ENCODE measurements around the gene F3.
"Not testable (repeated sequence)": the region's sequence is repeated elsewhere in the genome, so short reads cannot be mapped to it uniquely, and the experiment has no call there.

F3 gene

GRCh38 chr1:94579876-94580294, 38.3 kb upstream of the F3 start:
- no peaks in the 10 kb centered on the region; the same call in 1 of the 2 replicates for H3K27me3 ChIP-seq (replicated peaks; ENCODE audit: control insufficient read depth, insufficient read depth, low read length)
- H3K36me3 ChIP-seq (ENCODE audit: control insufficient read depth, insufficient read depth, low read length): no peaks in the 10 kb centered on the region
- no peak for TF ChIP-seq CTCF (IDR thresholded peaks at IDR 0.05; ENCODE audit: insufficient read depth, low read length, poor library complexity, severe bottlenecking)
- H3K4me3 ChIP-seq (replicated peaks; ENCODE audit: low read depth, low read length): no peak overlapping the region
- DNase-seq (ENCODE audit: extremely low read depth, insufficient read length): no peak

- no peak for TF ChIP-seq CTCF (IDR thresholded peaks at IDR 0.05; ENCODE audit: insufficient read depth, low read length, poor library complexity, severe bottlenecking)
- no peak overlapping the region for H3K4me3 ChIP-seq (replicated peaks; ENCODE audit: low read depth, low read length)
- no peaks in the 10 kb centered on the region; the same call in 1 of the 2 replicates for H3K27me3 ChIP-seq (replicated peaks; ENCODE audit: control insufficient read depth, insufficient read depth, low read length)
- DNase-seq (ENCODE audit: extremely low read depth, insufficient read length): no peak
- no peaks in the 10 kb centered on the region for H3K36me3 ChIP-seq (ENCODE audit: control insufficient read depth, insufficient read depth, low read length)
Measured at GRCh38 chr1:94578856-94579255, 37.3 kb upstream of the F3 start.

GRCh38 chr1:94573917-94574316, 32.4 kb upstream of the F3 start:
- not testable (repeated sequence) for H3K27me3 ChIP-seq (replicated peaks; ENCODE audit: control insufficient read depth, insufficient read depth, low read length); H3K4me3 ChIP-seq (replicated peaks; ENCODE audit: low read depth, low read length); DNase-seq (ENCODE audit: extremely low read depth, insufficient read length); H3K36me3 ChIP-seq (ENCODE audit: control insufficient read depth, insufficient read depth, low read length)

GRCh38 chr1:94572780-94573179, 31.2 kb upstream of the F3 start:
- no peak for DNase-seq (ENCODE audit: extremely low read depth, insufficient read length)
- no peak overlapping the region for H3K4me3 ChIP-seq (replicated peaks; ENCODE audit: low read depth, low read length)
- no peaks in the 10 kb centered on the region for H3K36me3 ChIP-seq (ENCODE audit: control insufficient read depth, insufficient read depth, low read length)
- no peaks in the 10 kb centered on the region for H3K27me3 ChIP-seq (replicated peaks; ENCODE audit: control insufficient read depth, insufficient read depth, low read length)
- TF ChIP-seq CTCF (IDR thresholded peaks at IDR 0.05; ENCODE audit: insufficient read depth, low read length, poor library complexity, severe bottlenecking): no peak

GRCh38 chr1:94570965-94571364, 29.4 kb upstream of the F3 start:
- not testable (repeated sequence) for H3K27me3 ChIP-seq (replicated peaks; ENCODE audit: control insufficient read depth, insufficient read depth, low read length); H3K4me3 ChIP-seq (replicated peaks; ENCODE audit: low read depth, low read length); DNase-seq (ENCODE audit: extremely low read depth, insufficient read length); H3K36me3 ChIP-seq (ENCODE audit: control insufficient read depth, insufficient read depth, low read length)

GRCh38 chr1:94568806-94569205, 27.2 kb upstream of the F3 start:
- H3K4me3 ChIP-seq (replicated peaks; ENCODE audit: low read depth, low read length); DNase-seq (ENCODE audit: extremely low read depth, insufficient read length); H3K36me3 ChIP-seq (ENCODE audit: control insufficient read depth, insufficient read depth, low read length); H3K27me3 ChIP-seq (replicated peaks; ENCODE audit: control insufficient read depth, insufficient read depth, low read length): not testable (repeated sequence)

- not testable (repeated sequence) for H3K36me3 ChIP-seq (ENCODE audit: control insufficient read depth, insufficient read depth, low read length); H3K4me3 ChIP-seq (replicated peaks; ENCODE audit: low read depth, low read length); DNase-seq (ENCODE audit: extremely low read depth, insufficient read length); H3K27me3 ChIP-seq (replicated peaks; ENCODE audit: control insufficient read depth, insufficient read depth, low read length)
Measured at GRCh38 chr1:94567975-94568607, 26.5 kb upstream of the F3 start.

GRCh38 chr1:94566436-94566835, 24.9 kb upstream of the F3 start:
- DNase-seq (ENCODE audit: extremely low read depth, insufficient read length); H3K4me3 ChIP-seq (replicated peaks; ENCODE audit: low read depth, low read length); H3K36me3 ChIP-seq (ENCODE audit: control insufficient read depth, insufficient read depth, low read length); H3K27me3 ChIP-seq (replicated peaks; ENCODE audit: control insufficient read depth, insufficient read depth, low read length): not testable (repeated sequence)

Data from GM06990 (cell line).